ENCODE data around the gene SDC3.

DNA sequence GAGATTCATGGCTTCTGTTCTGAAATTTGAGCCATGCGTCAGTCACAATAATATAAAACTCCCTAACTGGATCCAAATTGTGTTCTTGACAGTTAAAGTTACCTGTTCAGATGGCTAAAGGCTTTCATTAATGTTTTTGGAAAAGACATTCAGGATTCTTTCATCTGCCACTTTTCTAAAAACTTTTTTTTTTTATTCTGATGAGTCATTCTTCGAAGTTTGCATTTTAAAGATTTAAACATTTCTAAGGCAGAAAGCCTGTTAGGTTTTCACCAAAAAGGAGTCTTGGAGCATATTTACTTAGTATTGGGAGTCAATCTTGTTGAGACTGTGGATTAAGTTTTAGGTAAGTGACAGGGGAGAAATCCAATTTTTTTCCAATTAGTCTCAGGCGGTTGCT lies 18.9 kb upstream of the SDC3 start:
- TF ChIP-seq, protein P1, sequence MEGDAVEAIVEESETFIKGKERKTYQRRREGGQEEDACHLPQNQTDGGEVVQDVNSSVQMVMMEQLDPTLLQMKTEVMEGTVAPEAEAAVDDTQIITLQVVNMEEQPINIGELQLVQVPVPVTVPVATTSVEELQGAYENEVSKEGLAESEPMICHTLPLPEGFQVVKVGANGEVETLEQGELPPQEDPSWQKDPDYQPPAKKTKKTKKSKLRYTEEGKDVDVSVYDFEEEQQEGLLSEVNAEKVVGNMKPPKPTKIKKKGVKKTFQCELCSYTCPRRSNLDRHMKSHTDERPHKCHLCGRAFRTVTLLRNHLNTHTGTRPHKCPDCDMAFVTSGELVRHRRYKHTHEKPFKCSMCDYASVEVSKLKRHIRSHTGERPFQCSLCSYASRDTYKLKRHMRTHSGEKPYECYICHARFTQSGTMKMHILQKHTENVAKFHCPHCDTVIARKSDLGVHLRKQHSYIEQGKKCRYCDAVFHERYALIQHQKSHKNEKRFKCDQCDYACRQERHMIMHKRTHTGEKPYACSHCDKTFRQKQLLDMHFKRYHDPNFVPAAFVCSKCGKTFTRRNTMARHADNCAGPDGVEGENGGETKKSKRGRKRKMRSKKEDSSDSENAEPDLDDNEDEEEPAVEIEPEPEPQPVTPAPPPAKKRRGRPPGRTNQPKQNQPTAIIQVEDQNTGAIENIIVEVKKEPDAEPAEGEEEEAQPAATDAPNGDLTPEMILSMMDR (IDR thresholded peaks at IDR 0.05), result no peak
- no peak for TF ChIP-seq POLR2A (IDR thresholded peaks at IDR 0.05)

All from right lobe of liver (tissue), 4 donors.